Vagina (tissue), 2 donors: ENCODE measurements around the gene MOV10L1. TPM values are rescaled to one million over a fixed set of nuclear protein-coding genes. Genes with fewer than 3 reads are reported as not detected.

ENCODE experiments used
- DNase-seq, 2 donors: peaks; one replicate each; pipeline ENCODE4 v3.0.0-alpha.2; 2017; ENCODE audit errors: extremely low spot score in 2 of 2
- H3K27ac ChIP-seq: fragments of 200-600 bp; sonication (generic); one replicate; pipeline ENCODE4 v1.5.1; 2019
- H3K27me3 ChIP-seq: fragments of 200-600 bp; sonication (generic); one replicate; pipeline ENCODE4 v1.5.1; 2019
- H3K36me3 ChIP-seq, 2 donors: fragments of 200-600 bp; sonication (generic); one replicate each; pipeline ENCODE4 v1.5.1; 2017 to 2019
- H3K4me1 ChIP-seq: fragments of 200-600 bp; sonication (generic); one replicate; pipeline ENCODE4 v1.5.1; 2019
- H3K4me3 ChIP-seq, 2 donors: fragments of 200-600 bp; sonication (generic); 1 replicate in 1 of 2; 2 replicates in 1 of 2; pipeline ENCODE4 v1.5.1; 2016 to 2019
- H3K9me3 ChIP-seq: fragments of 200-600 bp; sonication (generic); one replicate; pipeline ENCODE4 v1.5.1; 2019
- CTCF ChIP-seq, 3 experiments: fragments of 450-650 bp in 2 of 3; fragments of 200-600 bp in 1 of 3; sonication (generic) in 1 of 3; IDR thresholded peaks; one replicate each; pipeline ENCODE4 v1.5.1; 2017 to 2019; ENCODE audit warnings: antibody characterized with exemption in 3 of 3, mild to moderate bottlenecking in 2 of 3, moderate library complexity in 2 of 3
- POLR2A ChIP-seq, 2 donors: fragments of 450-650 bp; IDR thresholded peaks; one replicate each; pipeline ENCODE4 v1.6.1; 2017; ENCODE audit warnings: antibody characterized with exemption in 2 of 2, mild to moderate bottlenecking in 2 of 2, moderate library complexity in 2 of 2
- POLR2AphosphoS5 ChIP-seq, 2 donors: sonication (generic); formaldehyde crosslinking; IDR thresholded peaks; one replicate each; pipeline ENCODE4 v1.9.0; 2017; ENCODE audit warnings: antibody characterized with exemption in 2 of 2, mild to moderate bottlenecking in 2 of 2, low read depth in 1 of 2; ENCODE audit not compliant: insufficient read depth in 1 of 2
- intact Hi-C: fragments of 100-400 bp; cut with DNase I; formaldehyde crosslinking; loops from one replicate; pipeline ENCODE4 v1.15.1; 2023
- total RNA-seq: library from RNA; depleted of rRNA; stranded (reverse); fragments of >200 nt; gene quantifications from one replicate; pipeline ENCODE4 v1.2.3, GENCODE V29; 2016

Gene MOV10L1
- total RNA-seq, 1 donor from 2014 or later = 0.98 TPM

- DNase-seq = no peak
- Histone ChIP-seq H3K27ac (no peak overlapping the region), H3K9me3 (no peaks in the 10 kb centered on the region), H3K4me1 (no peaks in the 10 kb centered on the region), H3K27me3 (no peaks in the 10 kb centered on the region), H3K36me3 (no peaks in the 10 kb centered on the region), H3K4me3 (no peak overlapping the region)
- intact Hi-C loops = no loop called here
- TF ChIP-seq POLR2A (IDR thresholded peaks at IDR 0.05) = no peak
- TF ChIP-seq POLR2AphosphoS5 (IDR thresholded peaks at IDR 0.05; ENCODE audit: insufficient read depth in 1 of 2, low read depth in 1 of 2) = no peak
- no peak for TF ChIP-seq CTCF (IDR thresholded peaks at IDR 0.05)
These were observed 87.2 kb downstream of the MOV10L1 start for GRCh38 chr22:50176850-50177536.

GRCh38 chr22:50177537-50178470 is 88.0 kb downstream of the MOV10L1 start:
- H3K27ac ChIP-seq = no peak overlapping the region
- no peaks in the 10 kb centered on the region for H3K27me3 ChIP-seq
- intact Hi-C loops = no loop called here
- H3K9me3 ChIP-seq = no peaks in the 10 kb centered on the region
- DNase-seq = no peak
- TF ChIP-seq CTCF (IDR thresholded peaks at IDR 0.05) = no peak
- TF ChIP-seq POLR2A (IDR thresholded peaks at IDR 0.05) = no peak
- no peak for TF ChIP-seq POLR2AphosphoS5 (IDR thresholded peaks at IDR 0.05; ENCODE audit: insufficient read depth in 1 of 2, low read depth in 1 of 2)
- no peaks in the 10 kb centered on the region for H3K4me1 ChIP-seq
- no peak overlapping the region for H3K4me3 ChIP-seq
- no peaks in the 10 kb centered on the region for H3K36me3 ChIP-seq

- no peak for TF ChIP-seq CTCF (IDR thresholded peaks at IDR 0.05)
- no peaks in the 10 kb centered on the region for H3K9me3 ChIP-seq
- DNase-seq = no peak
- no peaks in the 10 kb centered on the region for H3K36me3 ChIP-seq
- peaks cover 2% of the 10 kb centered on the region for H3K4me1 ChIP-seq
- H3K27ac ChIP-seq = no peak overlapping the region
- H3K4me3 ChIP-seq = no peak overlapping the region
- intact Hi-C loops = no loop called here
- no peaks in the 10 kb centered on the region for H3K27me3 ChIP-seq
These were observed 88.7 kb downstream of the MOV10L1 start for GRCh38 chr22:50178471-50178864.

GRCh38 chr22:50178871-50179869 is 89.4 kb downstream of the MOV10L1 start:
- DNase-seq = no peak
- no peak overlapping the region for H3K27ac ChIP-seq
- no peaks in the 10 kb centered on the region for H3K9me3 ChIP-seq
- no peak for TF ChIP-seq CTCF (IDR thresholded peaks at IDR 0.05)
- no peak for TF ChIP-seq POLR2AphosphoS5 (IDR thresholded peaks at IDR 0.05; ENCODE audit: insufficient read depth in 1 of 2, low read depth in 1 of 2)
- TF ChIP-seq POLR2A (IDR thresholded peaks at IDR 0.05) = no peak
- no peaks in the 10 kb centered on the region for H3K27me3 ChIP-seq
- intact Hi-C loops = no loop called here
- no peak overlapping the region for H3K4me3 ChIP-seq
- peaks cover 9% of the 10 kb centered on the region for H3K4me1 ChIP-seq
- no peaks in the 10 kb centered on the region for H3K36me3 ChIP-seq
